Body of pancreas (tissue), 4 donors: ENCODE measurements around the gene LAIR2.

Experiments used
- CTCF ChIP-seq, 7 experiments: fragments of 450-650 bp in 4 of 7; fragments of 200-600 bp in 3 of 7; sonication (generic) in 3 of 7; IDR thresholded peaks; one replicate each; pipeline ENCODE4 v1.5.1; 2016 to 2019; ENCODE audit warnings: antibody characterized with exemption in 7 of 7
- POLR2A ChIP-seq, 3 donors: fragments of 450-650 bp; IDR thresholded peaks; one replicate each; pipeline ENCODE4 v1.6.1; 2016; ENCODE audit warnings: antibody characterized with exemption in 3 of 3, mild to moderate bottlenecking in 2 of 3

GRCh38 chr19:54492568-54492967 is 10.1 kb upstream of the LAIR2 start:
- no peak for TF ChIP-seq CTCF (IDR thresholded peaks at IDR 0.05)
- TF ChIP-seq POLR2A (IDR thresholded peaks at IDR 0.05): no peak
